ENCODE data around the gene PACSIN3.

DNA sequence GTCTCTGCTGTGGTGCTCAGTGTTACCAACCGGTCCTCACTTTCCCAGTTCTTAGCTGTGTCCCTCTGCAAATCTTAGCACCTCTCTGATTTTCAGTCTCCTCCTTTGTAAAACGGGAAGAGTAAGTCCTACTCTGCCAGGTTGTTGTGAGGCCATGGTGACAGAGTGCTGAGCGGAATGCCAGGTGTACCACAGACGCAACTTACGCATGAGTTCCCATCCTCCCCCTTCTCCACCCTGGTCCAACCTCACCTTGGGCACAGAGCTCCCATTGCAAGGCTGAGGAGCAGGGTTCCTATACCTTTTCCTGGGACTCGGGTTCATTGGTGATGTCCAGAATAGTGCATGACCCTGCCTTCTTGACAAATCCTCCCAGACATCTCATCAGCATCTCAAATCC is 21.2 kb upstream of the PACSIN3 start:
- TF ChIP-seq, protein P1, sequence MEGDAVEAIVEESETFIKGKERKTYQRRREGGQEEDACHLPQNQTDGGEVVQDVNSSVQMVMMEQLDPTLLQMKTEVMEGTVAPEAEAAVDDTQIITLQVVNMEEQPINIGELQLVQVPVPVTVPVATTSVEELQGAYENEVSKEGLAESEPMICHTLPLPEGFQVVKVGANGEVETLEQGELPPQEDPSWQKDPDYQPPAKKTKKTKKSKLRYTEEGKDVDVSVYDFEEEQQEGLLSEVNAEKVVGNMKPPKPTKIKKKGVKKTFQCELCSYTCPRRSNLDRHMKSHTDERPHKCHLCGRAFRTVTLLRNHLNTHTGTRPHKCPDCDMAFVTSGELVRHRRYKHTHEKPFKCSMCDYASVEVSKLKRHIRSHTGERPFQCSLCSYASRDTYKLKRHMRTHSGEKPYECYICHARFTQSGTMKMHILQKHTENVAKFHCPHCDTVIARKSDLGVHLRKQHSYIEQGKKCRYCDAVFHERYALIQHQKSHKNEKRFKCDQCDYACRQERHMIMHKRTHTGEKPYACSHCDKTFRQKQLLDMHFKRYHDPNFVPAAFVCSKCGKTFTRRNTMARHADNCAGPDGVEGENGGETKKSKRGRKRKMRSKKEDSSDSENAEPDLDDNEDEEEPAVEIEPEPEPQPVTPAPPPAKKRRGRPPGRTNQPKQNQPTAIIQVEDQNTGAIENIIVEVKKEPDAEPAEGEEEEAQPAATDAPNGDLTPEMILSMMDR (IDR thresholded peaks at IDR 0.05; ENCODE audit: control extremely low read depth in 1 of 3, insufficient read depth in 1 of 3, low read depth in 1 of 3, low read length in 3 of 3), result no peak
- TF ChIP-seq TCF12 (IDR thresholded peaks at IDR 0.05; ENCODE audit: low read depth, low read length) (no peak), CBX5 (IDR thresholded peaks at IDR 0.05; ENCODE audit: low read depth, low read length) (no peak), RAD21 (IDR thresholded peaks at IDR 0.05 in 1 of 2, conservative IDR thresholded peaks at IDR 0.05 in 1 of 2; ENCODE audit: low read depth in 2 of 2, low read length in 2 of 2) (no peak), ATF3 (IDR thresholded peaks at IDR 0.05; ENCODE audit: insufficient read depth, low read depth, low read length) (no peak), TAF1 (IDR thresholded peaks at IDR 0.05; ENCODE audit: low read depth, low read length) (no peak)
